ENCODE results near the gene LCT. TPM values are rescaled to one million over a fixed set of nuclear protein-coding genes. Genes with fewer than 3 reads are reported as not detected.
A peak's percentile ranks its signal among the peaks of the same experiment; 100 is the strongest.

LCT gene
- total and polyA plus RNA-seq, 9 of the 15 experiments (the other 6 are each of a cell fraction or from before 2014, with no cell fraction given), result 0.01 to 0.04 (median 0.03) TPM; not detected in 4

- 0 out of 2 replicates have a peak, but pooled peaks have one; percentile 44 for TF ChIP-seq GTF2A2 (tag; IDR thresholded peaks at IDR 0.05)
- no peak for TF ChIP-seq THAP7 (CRISPR knock-in tag; IDR thresholded peaks at IDR 0.05)
- no peak for TF ChIP-seq ZC3H11A (IDR thresholded peaks at IDR 0.05; ENCODE audit: low read depth, low read length)
- peak; percentile 66; the same call in 1 of the 2 replicates for TF ChIP-seq PML (IDR thresholded peaks at IDR 0.05; ENCODE audit: low read length)
- TF ChIP-seq ZNF696 (CRISPR knock-in tag; conservative IDR thresholded peaks at IDR 0.05), result no peak
- TF ChIP-seq ZBTB33 (CRISPR knock-in tag; IDR thresholded peaks at IDR 0.05), result peak; percentile 58
- peak; percentile 95 for TF ChIP-seq RBFOX2 (IDR thresholded peaks at IDR 0.05; ENCODE audit: low read depth, low read length)
- TF ChIP-seq RBM14 (IDR thresholded peaks at IDR 0.05; ENCODE audit: borderline replicate concordance, insufficient read depth, low read depth, low read length), result 0 out of 2 replicates have a peak, but pooled peaks have one; percentile 62
- no peak for TF ChIP-seq GATAD2B (IDR thresholded peaks at IDR 0.05; ENCODE audit: borderline replicate concordance)
- no peak for TF ChIP-seq IRF1 (CRISPR knock-in tag; IDR thresholded peaks at IDR 0.05; ENCODE audit: borderline replicate concordance)
- TF ChIP-seq ARID3A (IDR thresholded peaks at IDR 0.05; ENCODE audit: borderline replicate concordance, low read depth, low read length), result no peak
- peak; percentile 76 for TF ChIP-seq ARID4B (CRISPR knock-in tag; IDR thresholded peaks at IDR 0.05)
- TF ChIP-seq MBD1 (CRISPR knock-in tag; IDR thresholded peaks at IDR 0.05), result no peak
Observed at GRCh38 chr2:135741395-135742324, 95.3 kb downstream of the LCT start, which contains the start of gene UBXN4 (continued).

All from K562 (cell line).